GM12891 (cell line): Measurements from ENCODE around the gene RNASEH2B.

Source experiments
- POLR2A ChIP-seq: IDR thresholded peaks from 2 replicates; pipeline ENCODE4 v1.6.1; 2011; ENCODE audit warnings: low read depth, low read length, control low read depth
- POLR2AphosphoS5 ChIP-seq: IDR thresholded peaks from 2 replicates; pipeline ENCODE4 v1.6.1; 2011; ENCODE audit warnings: low read depth, low read length, control low read depth
- TAF1 ChIP-seq: IDR thresholded peaks from 2 replicates; pipeline ENCODE4 v1.6.1; 2011; ENCODE audit warnings: low read depth, low read length, control low read depth

GRCh38 chr13:50934735-50935435 is 25.3 kb downstream of the RNASEH2B start:
- TF ChIP-seq POLR2A (no peak), POLR2AphosphoS5 (no peak), TAF1 (no peak)
